Ascending aorta (tissue), 2 donors: ENCODE measurements around the gene PBX4. TPM values are rescaled to one million over a fixed set of nuclear protein-coding genes. Genes with fewer than 3 reads are reported as not detected.

Source experiments
- DNase-seq, 2 donors: peaks; one replicate each; pipeline ENCODE4 v3.0.0-alpha.2; 2019; ENCODE audit warnings: low spot score in 2 of 2
- H3K27ac ChIP-seq, 2 donors: fragments of 200-600 bp; sonication (generic); one replicate each; pipeline ENCODE4 v1.5.1; 2016 to 2017; ENCODE audit warnings: mild to moderate bottlenecking in 1 of 2
- H3K27me3 ChIP-seq: fragments of 200-600 bp; sonication (generic); one replicate; pipeline ENCODE4 v1.5.1; 2017
- H3K36me3 ChIP-seq, 2 donors: fragments of 200-600 bp; sonication (generic); one replicate each; pipeline ENCODE4 v1.5.1; 2016
- H3K4me1 ChIP-seq, 2 donors: fragments of 200-600 bp; sonication (generic); one replicate each; pipeline ENCODE4 v1.5.1; 2016 to 2017; ENCODE audit warnings: mild to moderate bottlenecking in 1 of 2
- H3K4me3 ChIP-seq, 2 donors: fragments of 200-600 bp; sonication (generic); one replicate each; pipeline ENCODE4 v1.5.1; 2016 to 2017; ENCODE audit warnings: mild to moderate bottlenecking in 1 of 2
- H3K9me3 ChIP-seq, 2 donors: fragments of 200-600 bp; sonication (generic); one replicate each; pipeline ENCODE4 v1.5.1; 2016
- intact Hi-C: fragments of 100-400 bp; cut with DNase I; formaldehyde crosslinking; loops from one replicate; pipeline ENCODE4 v1.15.1; 2023
- total RNA-seq: library from RNA; depleted of rRNA; stranded (reverse); fragments of >200 nt; gene quantifications from one replicate; pipeline ENCODE4 v1.1.0, GENCODE V29; 2016
- TF ChIP-seq, protein P1 (sequence below), 3 experiments: fragments of 200-600 bp in 2 of 3; fragments of 450-650 bp in 1 of 3; sonication (generic) in 2 of 3; IDR thresholded peaks; one replicate each; pipeline ENCODE4 v1.5.1; 2016 to 2019; ENCODE audit warnings: antibody characterized with exemption in 3 of 3, mild to moderate bottlenecking in 1 of 3, moderate library complexity in 1 of 3

PBX4 gene
- total RNA-seq, 1 donor from 2014 or later = not detected

- intact Hi-C loops = no loop called here
- H3K27me3 ChIP-seq = no peaks in the 10 kb centered on the region
- H3K9me3 ChIP-seq = no peaks in the 10 kb centered on the region
- no peak within 1 kb of the TSS for H3K27ac ChIP-seq
- no peak within 1 kb of the TSS for H3K4me3 ChIP-seq
- peaks cover 27 to 31% of the 10 kb centered on the region in 2 donors for H3K36me3 ChIP-seq
- H3K4me1 ChIP-seq = peaks cover 0 to 2% of the 10 kb centered on the region in 2 donors
- TF ChIP-seq, protein P1, sequence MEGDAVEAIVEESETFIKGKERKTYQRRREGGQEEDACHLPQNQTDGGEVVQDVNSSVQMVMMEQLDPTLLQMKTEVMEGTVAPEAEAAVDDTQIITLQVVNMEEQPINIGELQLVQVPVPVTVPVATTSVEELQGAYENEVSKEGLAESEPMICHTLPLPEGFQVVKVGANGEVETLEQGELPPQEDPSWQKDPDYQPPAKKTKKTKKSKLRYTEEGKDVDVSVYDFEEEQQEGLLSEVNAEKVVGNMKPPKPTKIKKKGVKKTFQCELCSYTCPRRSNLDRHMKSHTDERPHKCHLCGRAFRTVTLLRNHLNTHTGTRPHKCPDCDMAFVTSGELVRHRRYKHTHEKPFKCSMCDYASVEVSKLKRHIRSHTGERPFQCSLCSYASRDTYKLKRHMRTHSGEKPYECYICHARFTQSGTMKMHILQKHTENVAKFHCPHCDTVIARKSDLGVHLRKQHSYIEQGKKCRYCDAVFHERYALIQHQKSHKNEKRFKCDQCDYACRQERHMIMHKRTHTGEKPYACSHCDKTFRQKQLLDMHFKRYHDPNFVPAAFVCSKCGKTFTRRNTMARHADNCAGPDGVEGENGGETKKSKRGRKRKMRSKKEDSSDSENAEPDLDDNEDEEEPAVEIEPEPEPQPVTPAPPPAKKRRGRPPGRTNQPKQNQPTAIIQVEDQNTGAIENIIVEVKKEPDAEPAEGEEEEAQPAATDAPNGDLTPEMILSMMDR (IDR thresholded peaks at IDR 0.05) = no peak
- DNase-seq = no peak
Measured at GRCh38 chr19:19528721-19529490, 89.6 kb downstream of the PBX4 start, which contains the start of gene YJEFN3. Gene YJEFN3 (plus strand): TSS chr19:19528911. CDS start chr19:19528933, 22 bp downstream.

DNA sequence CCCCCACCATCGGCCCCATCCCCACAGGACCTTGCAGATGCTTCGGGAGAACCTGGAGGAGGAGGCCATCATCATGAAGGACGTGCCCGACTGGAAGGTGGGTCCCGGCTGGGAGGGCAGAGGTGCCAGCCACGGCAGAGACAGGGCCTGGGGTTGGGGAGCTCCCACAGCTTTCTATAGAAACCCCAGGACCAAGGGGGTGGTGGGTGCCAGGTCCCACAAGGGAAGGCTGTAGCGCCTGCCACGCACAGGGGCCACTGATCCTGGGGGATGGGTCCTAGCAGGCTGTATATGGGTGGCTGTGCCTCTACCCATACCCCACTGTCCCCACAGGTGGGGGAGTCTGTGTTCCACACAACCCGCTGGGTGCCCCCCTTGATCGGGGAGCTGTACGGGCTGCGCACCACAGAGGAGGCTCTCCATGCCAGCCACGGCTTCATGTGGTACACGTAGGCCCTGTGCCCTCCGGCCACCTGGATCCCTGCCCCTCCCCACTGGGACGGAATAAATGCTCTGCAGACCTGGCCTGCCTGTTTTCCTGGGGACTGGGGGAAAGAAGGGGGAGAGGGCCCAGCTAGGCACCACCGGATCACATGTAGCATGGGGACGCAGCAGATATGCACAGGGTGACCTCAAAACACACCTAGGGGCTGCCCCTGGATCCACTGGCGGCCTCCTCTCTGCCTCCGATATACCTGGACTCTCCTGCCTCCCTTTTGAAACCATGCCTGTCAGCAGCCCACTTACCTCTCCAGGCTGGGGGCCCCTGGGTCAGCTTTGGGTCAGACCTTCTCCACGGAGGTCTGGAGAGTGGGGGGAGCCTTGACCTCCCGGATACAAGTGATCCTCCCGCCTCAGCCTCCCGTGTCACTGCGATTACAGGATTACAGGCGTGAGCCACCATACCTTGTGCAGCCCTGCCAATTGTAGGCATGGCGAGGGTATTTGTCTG is 90.5 kb downstream of the PBX4 start:
- H3K27ac ChIP-seq = no peak overlapping the region
- no peaks in the 10 kb centered on the region for H3K27me3 ChIP-seq
- no peaks in the 10 kb centered on the region for H3K9me3 ChIP-seq
- intact Hi-C loops = no loop called here
- TF ChIP-seq, protein P1 (IDR thresholded peaks at IDR 0.05) = no peak
- peaks cover 0 to 2% of the 10 kb centered on the region in 2 donors for H3K4me1 ChIP-seq
- peaks cover 27 to 37% of the 10 kb centered on the region in 2 donors for H3K36me3 ChIP-seq
- DNase-seq = no peak
- no peak overlapping the region for H3K4me3 ChIP-seq

DNA sequence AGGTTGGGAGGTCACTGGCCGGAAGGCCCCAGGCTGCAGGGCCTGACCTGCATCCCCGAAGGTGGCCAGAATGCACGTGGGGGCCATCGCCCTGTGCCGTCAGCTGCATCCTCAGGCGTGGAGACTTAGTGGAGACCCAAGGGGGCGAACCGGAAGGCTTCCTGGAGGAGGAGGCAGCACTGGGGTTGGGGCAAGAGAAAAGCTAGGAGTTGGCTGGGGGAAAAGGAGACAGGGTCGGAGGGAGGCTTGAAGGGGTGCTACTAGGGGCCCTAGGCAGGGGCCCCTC is 91.2 kb downstream of the PBX4 start:
- Histone ChIP-seq H3K36me3 (peaks cover 27 to 37% of the 10 kb centered on the region in 2 donors), H3K4me1 (peaks cover 0 to 2% of the 10 kb centered on the region in 2 donors), H3K4me3 (no peak overlapping the region), H3K9me3 (no peaks in the 10 kb centered on the region), H3K27me3 (no peaks in the 10 kb centered on the region), H3K27ac (no peak overlapping the region)
- intact Hi-C loops = no loop called here
- TF ChIP-seq, protein P1 (IDR thresholded peaks at IDR 0.05) = no peak
- DNase-seq = no peak

DNA sequence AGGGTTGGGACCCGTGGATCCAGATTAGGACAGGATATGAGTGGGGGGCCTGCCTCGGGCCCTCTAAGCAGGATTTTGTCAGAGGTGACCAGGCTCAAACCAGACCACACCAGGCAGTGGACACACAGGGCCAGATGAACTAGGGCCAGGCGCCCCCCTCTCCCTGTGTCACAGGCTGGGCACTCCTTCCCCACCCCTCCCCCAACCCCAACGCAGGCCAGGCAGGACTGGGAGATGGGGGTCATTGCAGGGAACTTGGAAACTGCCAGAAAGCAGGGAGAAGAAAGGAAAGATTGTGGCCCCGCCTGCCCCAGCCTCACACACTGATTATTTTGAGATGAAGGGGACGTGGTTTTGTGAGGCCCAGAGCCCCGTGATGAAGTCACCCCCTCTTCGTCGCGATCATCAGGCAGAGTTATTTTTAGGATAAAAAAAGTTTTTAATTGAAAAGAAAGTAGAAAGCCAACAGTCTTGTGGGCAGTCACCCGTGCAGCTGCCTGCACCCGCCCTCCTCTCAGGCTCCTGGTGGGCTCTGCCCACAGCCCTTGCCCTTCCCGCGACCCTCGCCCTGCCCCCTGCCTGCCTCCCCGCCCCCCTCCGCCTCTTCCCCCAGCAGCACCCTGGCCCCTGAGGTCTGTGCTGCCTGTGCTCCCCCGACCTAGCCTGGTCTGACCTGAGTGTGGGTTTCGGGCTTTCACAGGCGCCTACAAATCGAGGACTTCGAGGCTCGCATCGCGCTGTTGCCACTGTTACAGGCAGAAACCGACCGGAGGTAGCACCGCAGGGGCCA is 91.7 kb downstream of the PBX4 start:
- Histone ChIP-seq H3K4me1 (peaks cover 0 to 2% of the 10 kb centered on the region in 2 donors), H3K27ac (no peak overlapping the region), H3K9me3 (no peaks in the 10 kb centered on the region), H3K27me3 (no peaks in the 10 kb centered on the region), H3K4me3 (no peak overlapping the region), H3K36me3 (peaks cover 27 to 37% of the 10 kb centered on the region in 2 donors)
- intact Hi-C loops = no loop called here
- TF ChIP-seq, protein P1 (IDR thresholded peaks at IDR 0.05) = no peak
- no peak for DNase-seq

GRCh38 chr19:19525611-19526380 is 92.7 kb downstream of the PBX4 start:
- Histone ChIP-seq H3K9me3 (no peaks in the 10 kb centered on the region), H3K36me3 (peaks cover 27 to 37% of the 10 kb centered on the region in 2 donors), H3K4me3 (no peak overlapping the region), H3K27ac (no peak overlapping the region), H3K27me3 (no peaks in the 10 kb centered on the region), H3K4me1 (peaks cover 0 to 2% of the 10 kb centered on the region in 2 donors)
- intact Hi-C loops = no loop called here
- TF ChIP-seq, protein P1 (IDR thresholded peaks at IDR 0.05) = no peak
- DNase-seq = no peak
